AG08395 (cell line): ENCODE measurements around the gene NF2.

Source experiments
- DNase-seq: peaks from one replicate; pipeline ENCODE4 v3.0.0; 2012; ENCODE audit warnings: mixed read lengths, low spot score

NF2 gene

DNA sequence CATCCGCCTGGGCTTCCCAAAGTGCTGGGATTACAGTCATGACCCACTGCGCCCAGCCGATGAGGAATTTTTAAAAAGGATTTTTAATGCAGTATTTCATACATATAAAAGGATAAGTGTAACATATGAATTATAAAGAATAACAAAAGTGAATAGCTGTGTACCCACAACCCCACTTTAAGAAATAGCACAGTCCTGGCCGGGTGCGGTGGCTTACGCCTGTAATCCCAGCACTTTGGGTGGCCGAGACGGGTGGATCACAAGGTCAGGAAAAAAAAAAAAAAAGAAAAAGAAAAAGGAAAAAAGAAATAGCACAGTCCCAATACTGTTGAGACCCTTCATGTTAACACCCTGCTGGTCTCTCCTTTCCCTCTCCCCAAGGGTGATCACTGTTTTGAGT is 62.1 kb downstream of the NF2 start:
- no peak for DNase-seq

DNA sequence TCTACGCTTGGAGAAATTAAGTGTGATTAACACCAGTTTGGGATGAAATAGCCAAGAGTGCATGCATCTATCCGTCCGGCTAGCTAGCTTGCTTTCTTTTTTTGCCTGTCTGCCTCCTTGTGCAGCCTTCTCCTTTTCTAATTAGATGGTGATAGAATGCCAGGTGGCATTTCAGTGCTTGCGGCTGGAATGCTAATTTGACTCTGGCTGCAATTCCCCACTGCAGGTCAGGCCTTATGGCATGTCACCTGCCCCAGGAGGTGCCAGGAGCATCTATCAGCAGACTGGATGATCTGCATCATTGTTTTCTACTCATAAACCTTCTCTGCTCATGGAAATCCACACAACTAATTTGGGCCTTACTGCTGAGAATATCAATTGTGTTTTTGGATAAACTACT is 65.2 kb downstream of the NF2 start:
- DNase-seq, result no peak

DNA sequence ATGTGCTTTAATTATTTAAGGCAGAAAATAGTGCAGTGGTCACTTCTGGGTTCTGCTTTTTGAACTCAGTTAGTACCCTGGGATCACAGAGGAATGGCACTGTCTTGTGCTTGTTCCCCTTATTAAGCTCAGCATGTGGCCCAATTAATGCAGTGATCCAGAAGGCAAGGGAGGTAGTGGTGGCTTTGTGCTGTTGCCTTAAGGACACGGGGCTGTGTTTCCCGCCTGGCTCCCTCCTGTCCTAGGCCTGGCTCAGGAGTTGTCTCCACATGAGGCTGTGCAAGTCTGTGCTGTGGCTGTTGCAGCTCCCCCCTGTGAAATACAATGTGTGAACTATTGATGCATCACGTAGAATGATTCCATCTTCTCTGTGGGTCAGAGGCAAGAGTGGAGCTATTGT is 67.2 kb downstream of the NF2 start:
- no peak for DNase-seq

DNA sequence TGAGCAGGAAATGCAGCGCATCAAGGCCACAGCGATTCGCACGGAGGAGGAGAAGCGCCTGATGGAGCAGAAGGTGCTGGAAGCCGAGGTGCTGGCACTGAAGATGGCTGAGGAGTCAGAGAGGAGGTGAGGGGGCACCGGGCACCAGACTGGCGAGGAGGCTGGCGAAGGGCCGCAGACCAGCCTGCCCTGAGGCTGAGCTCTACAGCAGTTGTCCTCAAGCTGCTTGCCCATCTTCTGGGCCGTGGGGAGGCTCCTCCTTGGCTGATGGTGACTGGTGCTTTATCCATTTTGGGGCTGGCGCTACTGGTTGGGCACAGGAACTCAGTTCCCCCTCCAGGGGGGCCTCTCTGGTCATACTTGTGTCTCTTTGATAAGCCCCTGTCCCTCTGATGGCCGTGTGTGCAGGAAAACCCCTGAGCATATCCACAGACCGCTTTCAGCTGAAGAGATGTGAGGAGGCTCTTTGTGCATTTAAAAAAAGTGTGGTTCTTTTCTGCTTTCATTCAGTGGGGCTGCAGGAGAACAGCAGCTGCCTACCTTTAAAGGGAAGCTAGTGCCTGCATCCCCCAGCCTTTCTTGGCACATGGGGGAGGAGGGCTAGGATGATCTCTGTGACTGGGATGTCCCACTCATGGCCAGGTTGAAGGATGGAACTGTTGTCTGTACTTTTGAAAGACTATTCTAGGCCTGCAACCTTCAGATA is 70.1 kb downstream of the NF2 start:
- DNase-seq, result no peak

- no peak for DNase-seq
Observed at GRCh38 chr22:29674121-29674520, 70.7 kb downstream of the NF2 start.

DNA sequence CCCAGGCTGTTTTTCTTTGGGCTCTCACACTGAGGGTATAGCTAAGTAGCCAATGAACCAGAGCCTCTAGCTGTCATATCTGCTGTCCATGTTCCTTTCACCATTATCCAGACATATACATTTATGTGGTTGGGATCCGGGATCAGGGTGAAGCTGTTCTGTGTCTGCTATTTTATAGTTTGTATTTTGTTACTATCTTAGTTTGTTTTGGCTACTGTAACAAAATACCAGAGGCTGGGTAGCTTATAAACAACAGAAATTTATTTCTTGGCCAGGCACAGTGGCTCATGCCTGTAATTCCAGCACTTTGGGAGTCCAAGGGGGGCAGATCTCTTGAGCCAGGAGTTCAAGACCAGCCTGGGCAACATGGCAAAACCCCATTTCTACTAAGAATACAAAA is 75.9 kb downstream of the NF2 start:
- no peak for DNase-seq

DNA sequence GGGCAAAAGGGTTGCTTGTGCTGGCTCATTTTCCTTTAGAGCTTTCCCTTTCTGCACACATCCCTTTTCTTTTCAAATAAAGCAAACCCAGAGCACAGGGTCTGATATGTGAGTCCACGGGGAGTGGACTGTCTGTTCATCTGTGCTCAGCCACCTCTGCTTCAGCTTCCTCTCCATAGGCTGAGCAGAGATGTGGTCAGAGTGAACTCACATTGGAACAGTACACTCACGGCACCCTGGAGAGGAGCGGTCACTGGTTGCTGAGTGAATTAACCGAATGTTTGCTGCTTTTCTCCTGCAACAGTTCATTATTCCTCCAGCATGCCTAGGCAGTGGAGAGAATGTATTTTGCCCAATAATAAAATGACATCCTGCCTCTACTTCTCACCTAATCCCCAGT is 80.1 kb downstream of the NF2 start:
- DNase-seq, result no peak

DNA sequence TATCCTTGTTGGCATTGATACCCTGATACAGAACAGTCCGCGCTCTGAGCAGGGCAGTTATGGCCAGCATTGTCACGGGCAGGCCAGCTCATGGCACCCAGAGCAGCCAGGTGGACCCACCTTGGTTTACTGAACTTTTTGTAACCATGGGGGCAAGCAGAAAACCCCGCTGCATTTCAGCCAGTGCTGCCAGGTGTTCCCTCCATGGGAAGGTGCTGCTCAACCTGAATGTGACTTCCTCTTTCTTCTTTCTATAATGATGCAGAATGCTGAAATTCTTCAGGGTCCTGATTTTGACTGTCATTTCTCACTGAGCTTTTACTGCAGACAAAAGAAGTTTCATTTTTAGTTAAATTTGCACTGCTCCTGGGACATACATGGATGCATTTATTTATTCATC is 80.8 kb downstream of the NF2 start:
- DNase-seq, result no peak

DNA sequence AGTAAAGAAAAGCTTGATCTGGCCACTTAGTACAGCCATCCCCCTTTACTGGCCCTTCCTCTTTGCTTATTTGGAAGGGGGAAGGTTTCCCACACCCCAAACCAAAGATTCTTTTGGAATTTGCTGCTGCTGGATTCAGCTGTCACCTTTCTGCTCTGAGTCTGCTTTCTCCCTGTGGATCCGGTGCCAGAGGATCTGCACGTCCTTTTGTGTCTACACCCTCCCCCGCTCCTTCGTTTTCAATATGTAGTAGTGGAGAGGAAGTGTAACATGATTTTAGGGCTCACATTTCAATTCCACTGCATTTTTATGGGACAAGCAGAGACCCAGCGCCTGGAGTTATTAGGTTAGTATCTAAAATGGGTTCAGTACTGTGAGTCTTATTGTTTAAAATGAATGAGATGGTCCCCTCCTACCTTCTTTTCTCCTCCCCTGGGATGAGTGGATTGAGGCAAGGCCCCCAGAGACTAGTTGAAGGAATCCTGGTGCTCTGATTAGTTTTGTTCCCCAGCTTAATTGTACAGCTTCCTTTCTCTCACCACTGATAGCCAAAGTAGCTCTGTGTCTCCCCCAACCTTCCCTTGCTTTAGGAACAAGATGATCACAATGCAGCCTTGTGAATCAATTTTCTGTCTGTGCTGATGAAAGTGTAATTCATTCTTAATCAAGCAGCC is 85.9 kb downstream of the NF2 start:
- no peak for DNase-seq

DNA sequence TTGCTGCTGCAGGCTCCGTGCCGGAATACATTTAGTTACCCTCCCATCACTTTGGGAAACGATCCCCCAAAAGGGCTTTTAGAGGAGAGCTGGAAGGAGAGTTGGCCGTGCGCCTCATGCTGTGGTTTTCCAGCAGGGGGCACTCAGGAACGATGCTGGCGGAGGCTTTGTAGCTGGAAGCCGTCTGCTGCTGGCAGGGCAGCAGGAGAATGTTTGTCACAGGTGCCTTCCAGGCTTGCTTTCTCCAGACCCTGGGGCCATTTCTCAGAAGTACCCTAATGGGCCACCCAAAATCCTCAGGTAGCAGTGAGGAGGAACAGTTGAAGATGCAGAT is 86.4 kb downstream of the NF2 start:
- peak; percentile 65 for DNase-seq

- no peak for DNase-seq
Observed at GRCh38 chr22:29690476-29690875, 87.0 kb downstream of the NF2 start.

- DNase-seq, result no peak
Observed at GRCh38 chr22:29691636-29692326, 88.3 kb downstream of the NF2 start.

- no peak for DNase-seq
Observed at GRCh38 chr22:29692327-29692640, 88.9 kb downstream of the NF2 start.

- no peak for DNase-seq
Observed at GRCh38 chr22:29693161-29693560, 89.7 kb downstream of the NF2 start.

- DNase-seq, result no peak
Observed at GRCh38 chr22:29693671-29694070, 90.2 kb downstream of the NF2 start.

GRCh38 chr22:29695129-29695926 is 91.9 kb downstream of the NF2 start:
- peak; percentile 17 for DNase-seq

DNA sequence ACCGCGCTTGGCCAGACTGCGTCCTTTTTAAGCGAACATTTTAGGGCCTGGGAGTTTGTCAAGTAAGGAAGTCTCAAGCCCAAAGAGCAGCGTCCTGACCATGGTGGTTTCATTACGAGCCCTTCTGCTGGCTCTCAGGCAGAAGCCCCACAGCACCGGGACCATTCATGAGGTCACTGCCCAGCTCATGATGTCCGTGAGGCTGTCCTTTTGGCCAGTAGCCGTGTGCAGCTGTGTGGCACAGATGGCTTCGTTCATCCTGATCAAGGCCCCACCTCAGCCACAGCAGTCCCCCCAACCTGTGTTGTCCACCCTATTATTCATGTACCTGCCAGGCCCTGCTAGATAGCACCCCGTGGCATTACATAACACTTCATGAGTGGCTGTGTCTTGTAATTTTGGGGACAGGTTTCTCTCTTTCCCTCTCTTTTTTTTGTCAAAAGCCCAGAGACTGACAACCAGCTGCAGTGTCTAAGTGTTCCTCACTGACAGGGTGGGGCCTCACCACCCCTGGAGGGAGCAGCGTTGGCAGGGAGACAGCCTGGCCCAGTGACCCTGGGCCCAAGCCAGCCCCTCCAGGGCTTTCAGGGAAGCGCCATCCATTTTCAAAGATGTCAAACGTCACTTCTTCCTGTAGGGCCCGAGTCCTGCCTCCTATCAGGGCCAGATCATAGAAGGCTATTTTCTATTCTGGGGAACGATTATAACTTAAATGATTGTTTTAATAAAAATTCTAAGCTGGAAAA is 94.6 kb downstream of the NF2 start:
- no peak for DNase-seq

GRCh38 chr22:29700206-29700899 is 96.9 kb downstream of the NF2 start:
- DNase-seq, result no peak

- DNase-seq, result no peak
Observed at GRCh38 chr22:29700900-29701154, 97.4 kb downstream of the NF2 start.

GRCh38 chr22:29701155-29701999 is 97.9 kb downstream of the NF2 start:
- DNase-seq, result no peak
